ENCODE results near the gene MCOLN3. TPM values are rescaled to one million over a fixed set of nuclear protein-coding genes. Genes with fewer than 3 reads are reported as not detected.

MCOLN3 gene
- total and polyA plus RNA-seq, 11 donors = 0.07 to 1.4 (median 0.35) TPM; not detected in 2

- H3K4me1 ChIP-seq = peaks cover 0 to 8% (median 0%) of the 10 kb centered on the region in 12 donors
- no peaks in the 10 kb centered on the region for H3K36me3 ChIP-seq
- TF ChIP-seq CTCF (IDR thresholded peaks at IDR 0.05) = no peak
- TF ChIP-seq POLR2A (IDR thresholded peaks at IDR 0.05) = no peak
- no peak overlapping the region for H3K27ac ChIP-seq
- no peak overlapping the region for H3K4me3 ChIP-seq
- intact Hi-C loops (cut with DNase I) = loop anchor here in 1 of 10 donors (10.0 kb wide), 1 partner anchor 145 kb away; no protein-coding TSS in a partner anchor
- ATAC-seq (peak in 3 of 4 donors; percentile 58 to 62 (median 58)), DNase-seq (no peak)
- H3K27me3 ChIP-seq = peaks cover 0 to 4% (median 0%) of the 10 kb centered on the region in 9 donors
- H3K9me3 ChIP-seq = no peaks in the 10 kb centered on the region
- 57 to 70% (median 59%) methylated on average over 1 of the region's 1 CpG for WGBS, 4 donors
Observed at GRCh38 chr1:85090225-85090624, 41.9 kb upstream of the MCOLN3 start.

GRCh38 chr1:85089203-85089602 lies 40.9 kb upstream of the MCOLN3 start:
- Histone ChIP-seq H3K27me3 (peaks cover 0 to 4% (median 0%) of the 10 kb centered on the region in 9 donors), H3K9me3 (no peaks in the 10 kb centered on the region), H3K4me3 (no peak overlapping the region), H3K4me1 (peaks cover 0 to 8% (median 0%) of the 10 kb centered on the region in 12 donors), H3K27ac (no peak overlapping the region), H3K36me3 (no peaks in the 10 kb centered on the region)
- TF ChIP-seq CTCF (IDR thresholded peaks at IDR 0.05) (no peak), POLR2A (IDR thresholded peaks at IDR 0.05) (no peak)
- intact Hi-C loops (cut with DNase I) = no loop called here
- no peak for ATAC-seq
- no peak for DNase-seq

GRCh38 chr1:85088408-85088784 lies 40.1 kb upstream of the MCOLN3 start:
- WGBS, 4 donors = 73 to 86% (median 80%) methylated on average over 2 of the region's 2 CpGs
- no peak for ATAC-seq
- H3K27me3 ChIP-seq = peaks cover 0 to 4% (median 0%) of the 10 kb centered on the region in 9 donors
- no peak for TF ChIP-seq CTCF (IDR thresholded peaks at IDR 0.05)
- DNase-seq = no peak
- peaks cover 0 to 8% (median 0%) of the 10 kb centered on the region in 12 donors for H3K4me1 ChIP-seq
- intact Hi-C loops (cut with DNase I) = no loop called here
- H3K27ac ChIP-seq = no peak overlapping the region
- no peaks in the 10 kb centered on the region for H3K36me3 ChIP-seq
- H3K9me3 ChIP-seq = no peaks in the 10 kb centered on the region
- no peak overlapping the region for H3K4me3 ChIP-seq

GRCh38 chr1:85087659-85088407 lies 39.5 kb upstream of the MCOLN3 start:
- no peaks in the 10 kb centered on the region for H3K36me3 ChIP-seq
- TF ChIP-seq CTCF (IDR thresholded peaks at IDR 0.05) (no peak), POLR2A (IDR thresholded peaks at IDR 0.05) (no peak)
- no peaks in the 10 kb centered on the region for H3K9me3 ChIP-seq
- ATAC-seq = no peak
- H3K27ac ChIP-seq = no peak overlapping the region
- 81 to 97% (median 94%) methylated on average over 1 of the region's 1 CpG for WGBS, 4 donors
- H3K4me3 ChIP-seq = no peak overlapping the region
- DNase-seq = no peak
- H3K4me1 ChIP-seq = peaks cover 0 to 8% (median 0%) of the 10 kb centered on the region in 12 donors
- intact Hi-C loops (cut with DNase I) = no loop called here
- peaks cover 0 to 4% (median 0%) of the 10 kb centered on the region in 9 donors for H3K27me3 ChIP-seq

All from heart left ventricle (tissue), 16 donors.